ENCODE measurements around the gene PTPN2.
"Not testable (repeated sequence)": the region's sequence is repeated elsewhere in the genome, so short reads cannot be mapped to it uniquely, and the experiment has no call there.

Gene PTPN2

GRCh38 chr18:12769644-12770440, 114.2 kb downstream of the PTPN2 start:
- no peak for DNase-seq

DNA sequence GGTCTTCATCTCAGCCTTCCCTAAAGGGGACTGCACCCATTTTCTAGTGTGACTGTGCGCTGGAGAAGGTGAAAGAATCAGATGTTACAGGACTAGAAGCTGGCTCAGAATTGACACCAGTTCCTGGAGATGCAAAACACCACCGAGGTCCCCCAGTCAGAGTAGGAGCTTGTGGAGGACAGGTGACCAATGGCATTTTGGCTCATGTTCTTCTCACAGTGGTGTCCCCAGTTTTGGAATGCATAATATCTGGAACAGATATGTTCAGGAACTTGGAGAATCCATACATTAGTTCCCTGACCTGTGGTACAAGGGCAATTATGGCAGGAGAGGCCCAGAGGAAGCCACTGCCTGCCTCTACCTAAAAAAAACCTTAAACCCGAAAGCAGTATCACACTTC, 114.9 kb downstream of the PTPN2 start:
- no peak for DNase-seq

DNA sequence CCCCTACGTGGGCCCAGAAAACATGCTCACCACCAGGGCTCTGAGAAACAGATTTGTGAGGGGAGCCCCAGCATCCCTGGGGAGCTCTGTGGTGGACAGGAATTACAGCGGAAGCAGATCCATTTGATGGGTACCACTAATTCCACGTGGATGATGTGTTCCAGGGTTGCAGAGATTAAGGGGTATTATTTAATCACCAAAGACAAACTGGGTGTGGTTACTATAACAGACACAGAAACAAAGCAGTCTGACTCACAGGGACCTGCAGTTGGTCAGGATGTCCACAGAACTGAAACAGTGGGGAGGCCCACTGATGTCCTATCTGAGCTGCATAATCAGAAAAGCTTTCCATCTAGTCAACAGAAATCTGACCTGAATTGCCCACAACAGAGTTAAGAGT, 115.4 kb downstream of the PTPN2 start:
- DNase-seq = no peak

DNA sequence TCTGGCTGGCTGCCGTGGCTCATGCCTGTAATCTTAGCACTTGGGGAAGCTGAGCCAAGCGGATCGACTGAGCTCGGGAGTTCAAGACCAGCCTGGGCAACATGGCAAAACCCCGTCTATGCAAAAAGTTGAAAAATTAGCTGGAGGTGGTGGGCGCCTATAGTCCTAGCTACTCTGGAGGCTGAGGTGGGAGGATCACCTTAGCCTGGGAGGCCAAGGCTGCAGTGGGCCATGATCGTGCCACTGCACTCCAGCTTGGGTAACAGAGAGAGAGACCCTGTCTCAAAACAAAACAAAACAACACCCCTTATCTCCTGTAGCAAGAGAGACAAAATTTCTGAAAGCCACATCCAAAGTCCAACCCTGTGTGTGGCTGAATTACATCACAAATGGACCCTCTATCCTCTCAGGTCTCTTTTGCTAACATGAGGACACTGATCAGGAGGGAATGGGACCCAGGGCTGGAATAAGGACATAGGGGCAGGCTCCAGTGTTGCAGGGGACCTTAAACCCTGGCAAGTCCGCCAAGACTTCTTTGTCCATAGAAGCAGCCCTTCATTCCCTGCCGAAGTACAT, 116.4 kb downstream of the PTPN2 start:
- DNase-seq = no peak

DNA sequence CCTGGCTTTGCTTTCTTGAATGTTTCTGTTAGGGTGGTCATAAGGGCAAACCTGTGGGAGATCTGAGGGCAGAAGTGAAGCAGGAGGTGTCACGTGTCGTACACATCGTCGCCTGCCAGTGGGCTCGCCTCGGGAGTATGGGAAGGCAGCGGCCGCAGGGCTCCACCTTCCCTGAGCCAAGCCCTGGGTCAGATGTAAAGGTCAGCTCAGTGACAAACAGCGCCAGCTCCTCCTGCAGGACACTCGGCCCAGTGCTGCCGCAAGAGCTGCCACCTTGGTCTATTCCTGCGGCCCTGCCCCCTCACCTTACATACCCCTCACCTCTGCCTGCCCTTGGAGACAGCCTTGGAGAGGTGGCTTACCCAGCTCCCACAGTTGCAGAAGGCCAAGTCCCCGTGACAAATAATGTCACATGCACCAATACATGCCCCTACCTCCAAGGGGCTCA, 117.0 kb downstream of the PTPN2 start:
- no peak for DNase-seq

- no peak for DNase-seq
Observed at GRCh38 chr18:12765586-12765985, 118.5 kb downstream of the PTPN2 start.

- no peak for DNase-seq
Observed at GRCh38 chr18:12765126-12765525, 118.9 kb downstream of the PTPN2 start.

- DNase-seq = not testable (repeated sequence)
Observed at GRCh38 chr18:12758566-12758965, 125.5 kb downstream of the PTPN2 start.

DNA sequence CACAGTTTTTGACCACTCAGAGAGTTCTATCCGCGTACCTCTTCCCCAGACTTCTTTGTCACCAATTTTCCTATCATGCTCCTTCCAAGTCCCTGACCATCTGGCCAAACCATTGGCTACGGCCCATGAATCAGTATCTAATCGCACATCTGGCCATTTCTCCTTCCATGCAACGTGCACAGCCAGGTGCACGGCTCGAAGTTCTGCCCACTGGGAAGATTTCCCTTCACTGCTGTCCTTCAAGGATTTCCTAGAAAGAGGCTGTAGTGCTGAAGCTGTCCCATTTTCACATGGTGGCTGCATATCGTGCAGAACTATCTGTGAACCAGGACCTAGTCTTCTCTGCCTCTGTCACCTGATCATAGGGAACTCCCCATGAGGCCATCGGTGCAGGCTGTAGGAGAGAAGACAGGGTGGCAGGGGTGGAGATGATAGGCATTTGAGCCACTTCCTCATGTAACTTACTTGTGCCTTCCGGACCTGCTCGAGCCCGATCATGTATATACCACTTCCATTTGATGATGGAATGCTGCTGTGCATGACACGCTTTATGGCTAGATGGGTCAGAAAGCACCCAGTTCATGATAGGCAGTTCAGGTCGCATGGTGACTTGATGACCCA, 127.3 kb downstream of the PTPN2 start:
- not testable (repeated sequence) for DNase-seq

DNA sequence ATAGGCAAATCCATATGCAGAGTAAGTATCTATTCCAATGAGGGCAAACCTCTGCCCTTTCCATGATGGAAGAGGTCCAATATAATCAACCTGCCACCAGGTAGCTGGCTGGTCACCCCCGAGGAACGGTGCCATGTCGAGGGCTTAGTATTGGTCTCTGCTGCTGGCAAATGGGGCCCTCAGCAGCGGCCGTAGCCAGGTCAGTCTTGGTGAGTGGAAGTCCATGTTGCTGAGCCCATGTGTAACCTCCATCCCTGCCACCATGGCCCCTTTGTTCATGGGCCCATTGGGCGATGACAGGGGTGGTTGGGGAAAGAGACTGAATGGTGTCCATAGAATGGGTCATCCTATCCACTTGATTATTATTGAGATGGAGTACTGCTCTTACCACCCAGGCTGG, 128.4 kb downstream of the PTPN2 start:
- DNase-seq = not testable (repeated sequence)

DNA sequence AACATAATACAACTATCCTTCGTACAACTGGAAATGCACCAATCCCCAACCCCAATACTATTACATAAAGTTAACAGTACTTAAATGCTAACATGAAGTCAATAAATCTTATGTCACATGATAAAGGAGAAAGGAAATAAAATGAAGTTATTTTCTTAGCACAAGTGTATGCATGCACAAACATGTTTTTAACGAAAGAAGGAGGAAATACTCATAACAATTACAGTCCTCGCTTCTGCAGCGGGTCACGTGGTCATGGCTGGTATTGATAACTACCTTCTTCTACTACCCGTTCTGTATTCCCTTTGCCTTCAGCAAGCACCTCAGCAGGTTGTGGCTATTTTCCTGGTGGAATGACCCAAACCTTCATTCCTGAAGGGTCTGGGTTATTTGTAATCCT, 129.5 kb downstream of the PTPN2 start:
- DNase-seq = no peak

GRCh38 chr18:12751891-12752290, 132.1 kb downstream of the PTPN2 start:
- no peak for DNase-seq

DNA sequence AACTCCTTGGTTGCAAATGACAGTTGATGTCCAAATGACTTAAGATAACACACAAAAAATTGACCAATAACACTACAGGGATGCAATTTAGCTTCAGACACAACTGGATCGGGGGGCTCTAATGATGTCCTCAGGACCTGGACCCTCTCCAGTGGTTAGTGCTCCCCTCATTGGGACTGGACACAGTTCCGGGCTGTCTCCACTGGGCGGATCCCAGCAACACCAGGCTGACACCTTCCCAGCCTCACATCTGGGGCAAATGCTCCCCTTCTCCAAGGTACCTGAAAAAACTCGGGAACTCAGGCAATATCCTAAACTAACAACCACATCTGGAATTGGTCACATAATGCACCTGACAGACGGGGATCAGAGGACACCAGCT, 132.5 kb downstream of the PTPN2 start:
- no peak for DNase-seq

- no peak for DNase-seq
Observed at GRCh38 chr18:12750715-12751502, 133.1 kb downstream of the PTPN2 start.

- DNase-seq = peak; percentile 46
Observed at GRCh38 chr18:12750076-12750714, 133.8 kb downstream of the PTPN2 start.

DNA sequence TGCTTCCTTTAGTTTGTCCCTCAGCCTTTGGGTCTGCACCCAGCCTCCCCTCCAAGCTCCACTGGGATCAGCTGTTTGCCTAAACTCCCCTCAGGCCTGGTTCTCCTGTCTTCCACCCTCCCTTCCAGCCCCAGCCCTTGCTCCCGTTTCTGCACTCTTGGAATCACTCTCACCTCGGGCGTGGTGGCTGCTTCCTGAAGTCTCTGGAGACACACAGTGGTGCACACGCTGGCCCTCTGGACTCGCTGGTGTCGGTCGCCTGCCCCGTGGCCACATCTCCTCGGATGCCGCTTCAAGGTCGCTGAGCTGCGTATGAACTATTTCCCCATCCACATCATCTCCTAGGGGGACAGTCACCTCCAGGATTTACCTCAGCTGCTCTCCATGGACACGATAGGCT, 134.9 kb downstream of the PTPN2 start:
- no peak for DNase-seq

DNA sequence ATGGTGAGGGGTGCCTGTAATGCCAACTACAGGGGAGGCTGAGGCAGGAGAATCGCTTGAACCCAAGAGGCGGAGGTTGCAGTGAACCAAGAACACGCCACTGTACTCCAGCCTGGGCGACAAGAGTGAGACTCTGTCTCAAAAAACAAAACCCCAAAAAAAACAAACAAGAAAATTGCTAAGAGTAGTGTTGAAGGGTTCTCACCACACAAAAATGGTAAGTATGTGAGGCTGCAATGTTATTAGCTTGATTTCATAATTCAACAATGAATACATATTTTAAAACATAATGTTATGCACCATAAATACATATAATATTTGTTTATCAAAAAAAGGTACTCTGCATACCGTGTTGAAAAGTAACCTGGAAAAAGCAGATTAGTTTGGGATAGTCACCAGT, 135.4 kb downstream of the PTPN2 start:
- no peak for DNase-seq

- DNase-seq = no peak
Observed at GRCh38 chr18:12747530-12748315, 136.3 kb downstream of the PTPN2 start.

GRCh38 chr18:12745095-12745795, 138.8 kb downstream of the PTPN2 start:
- DNase-seq = no peak

GRCh38 chr18:12744103-12744502, 139.9 kb downstream of the PTPN2 start:
- DNase-seq = no peak

DNA sequence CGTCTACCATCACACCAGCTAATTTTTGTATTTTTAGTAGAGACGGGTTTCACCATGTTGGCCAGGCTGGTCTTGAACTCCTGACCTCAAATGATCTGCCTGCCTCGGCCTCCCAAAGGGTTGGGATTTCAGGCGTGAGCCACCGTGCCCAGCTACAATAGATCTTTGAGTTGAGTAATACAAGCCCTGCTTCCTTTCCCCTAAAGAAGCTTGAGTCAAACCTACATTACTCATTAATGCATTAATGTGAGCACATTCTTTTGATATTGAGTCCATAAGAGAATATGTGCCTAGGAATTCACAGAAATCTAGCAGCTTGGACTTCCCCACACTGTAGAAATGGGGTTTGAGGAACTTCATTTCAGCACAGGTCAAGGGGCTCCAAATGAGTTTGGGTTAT, 141.6 kb downstream of the PTPN2 start:
- no peak for DNase-seq

Measured in CD4-positive, alpha-beta T cell treated with Interleukin-17A for 4 hours (primary cell).